Left lung (tissue), 10 donors: ENCODE results near the gene SKAP2. TPM values are rescaled to one million over a fixed set of nuclear protein-coding genes. Genes with fewer than 3 reads are reported as not detected.

Experiments
- ATAC-seq: fragments of 200-7000 bp; cut with Tn5 transposase; one replicate; pipeline ENCODE4 v1.9.1; 2020; ENCODE audit warnings: moderate library complexity
- DNase-seq, 4 donors: peaks; one replicate each; pipeline ENCODE4 v3.0.0-alpha.2; 2013 to 2020
- H3K27ac ChIP-seq, 2 donors: fragments of 200-600 bp; sonication (generic) in 1 of 2; one replicate each; pipeline versions ENCODE4 v1.5.0 to v1.8.0; 2020 to 2021
- H3K27me3 ChIP-seq, 2 donors: fragments of 200-600 bp; sonication (generic) in 1 of 2; one replicate each; pipeline versions ENCODE4 v1.5.0 to v1.8.0; 2020 to 2021
- H3K36me3 ChIP-seq, 2 donors: fragments of 200-600 bp; sonication (generic) in 1 of 2; one replicate each; pipeline versions ENCODE4 v1.5.0 to v1.8.0; 2020 to 2021
- H3K4me1 ChIP-seq, 2 donors: fragments of 200-600 bp; one replicate each; pipeline ENCODE4 v1.8.0; 2021
- H3K4me3 ChIP-seq, 2 donors: fragments of 200-600 bp; sonication (generic) in 1 of 2; one replicate each; pipeline versions ENCODE4 v1.5.0 to v1.8.0; 2020 to 2021; ENCODE audit warnings: mild to moderate bottlenecking in 1 of 2
- H3K9me3 ChIP-seq, 2 donors: fragments of 200-600 bp; sonication (generic) in 1 of 2; one replicate each; pipeline versions ENCODE4 v1.5.0 to v1.8.0; 2020 to 2021
- intact Hi-C, 2 donors: fragments of 100-400 bp; cut with DNase I; formaldehyde crosslinking; loops; one replicate each; pipeline versions ENCODE4 v1.11.2 to v1.14.2; 2022
- polyA plus RNA-seq, 6 donors: library from polyadenylated mRNA; unstranded; fragments of 120-200 nt; gene quantifications; one replicate each; pipeline ENCODE4 v1.2.1, GENCODE V29; 2013; ENCODE audit not compliant: insufficient read length in 6 of 6
- total RNA-seq, 2 donors: library from RNA; stranded (reverse); fragmentation: NEBNext Ultra II Directional; extraction: Animal tissue kit (Norgen Biotek cat#: 25700); gene quantifications; one replicate each; pipeline ENCODE4 v1.2.1, GENCODE V29; 2021
- TF ChIP-seq, protein P1 (sequence below), 2 donors: fragments of 200-600 bp; sonication (generic) in 1 of 2; IDR thresholded peaks; one replicate each; pipeline versions ENCODE4 v1.5.0 to v1.8.0; 2021; ENCODE audit warnings: antibody characterized with exemption in 2 of 2
- donor health status: DM: no; HTN: yes; CAD: no.
- donor health status: DM: no; HTN: no; CAD: no.

The SKAP2 gene
- total and polyA plus RNA-seq, 8 donors = 43.5 to 61.0 (median 47.2) TPM

GRCh38 chr7:26638140-26638539 is 226.2 kb downstream of the SKAP2 start:
- Histone ChIP-seq H3K27ac (no peak overlapping the region), H3K36me3 (no peaks in the 10 kb centered on the region), H3K4me3 (no peak overlapping the region), H3K9me3 (no peaks in the 10 kb centered on the region), H3K4me1 (no peaks in the 10 kb centered on the region), H3K27me3 (no peaks in the 10 kb centered on the region)
- no peak for DNase-seq
- TF ChIP-seq, protein P1, sequence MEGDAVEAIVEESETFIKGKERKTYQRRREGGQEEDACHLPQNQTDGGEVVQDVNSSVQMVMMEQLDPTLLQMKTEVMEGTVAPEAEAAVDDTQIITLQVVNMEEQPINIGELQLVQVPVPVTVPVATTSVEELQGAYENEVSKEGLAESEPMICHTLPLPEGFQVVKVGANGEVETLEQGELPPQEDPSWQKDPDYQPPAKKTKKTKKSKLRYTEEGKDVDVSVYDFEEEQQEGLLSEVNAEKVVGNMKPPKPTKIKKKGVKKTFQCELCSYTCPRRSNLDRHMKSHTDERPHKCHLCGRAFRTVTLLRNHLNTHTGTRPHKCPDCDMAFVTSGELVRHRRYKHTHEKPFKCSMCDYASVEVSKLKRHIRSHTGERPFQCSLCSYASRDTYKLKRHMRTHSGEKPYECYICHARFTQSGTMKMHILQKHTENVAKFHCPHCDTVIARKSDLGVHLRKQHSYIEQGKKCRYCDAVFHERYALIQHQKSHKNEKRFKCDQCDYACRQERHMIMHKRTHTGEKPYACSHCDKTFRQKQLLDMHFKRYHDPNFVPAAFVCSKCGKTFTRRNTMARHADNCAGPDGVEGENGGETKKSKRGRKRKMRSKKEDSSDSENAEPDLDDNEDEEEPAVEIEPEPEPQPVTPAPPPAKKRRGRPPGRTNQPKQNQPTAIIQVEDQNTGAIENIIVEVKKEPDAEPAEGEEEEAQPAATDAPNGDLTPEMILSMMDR (IDR thresholded peaks at IDR 0.05) = no peak
- no peak for ATAC-seq
- intact Hi-C loops = no loop called here

- no peaks in the 10 kb centered on the region for H3K4me1 ChIP-seq
- no peak overlapping the region for H3K27ac ChIP-seq
- H3K4me3 ChIP-seq = no peak overlapping the region
- H3K36me3 ChIP-seq = no peaks in the 10 kb centered on the region
- no peak for DNase-seq
- no peak for ATAC-seq
- TF ChIP-seq, protein P1 (IDR thresholded peaks at IDR 0.05) = no peak
- intact Hi-C loops = no loop called here
- no peaks in the 10 kb centered on the region for H3K9me3 ChIP-seq
- no peaks in the 10 kb centered on the region for H3K27me3 ChIP-seq
These were observed 226.8 kb downstream of the SKAP2 start for GRCh38 chr7:26637610-26638009.

GRCh38 chr7:26636808-26637207 is 227.6 kb downstream of the SKAP2 start:
- DNase-seq = no peak
- ATAC-seq = no peak
- no peak overlapping the region for H3K27ac ChIP-seq
- TF ChIP-seq, protein P1 (IDR thresholded peaks at IDR 0.05) = no peak
- no peaks in the 10 kb centered on the region for H3K9me3 ChIP-seq
- H3K4me3 ChIP-seq = no peak overlapping the region
- H3K36me3 ChIP-seq = no peaks in the 10 kb centered on the region
- H3K27me3 ChIP-seq = no peaks in the 10 kb centered on the region
- intact Hi-C loops = no loop called here
- no peaks in the 10 kb centered on the region for H3K4me1 ChIP-seq

- no peaks in the 10 kb centered on the region for H3K36me3 ChIP-seq
- intact Hi-C loops = no loop called here
- no peak overlapping the region for H3K27ac ChIP-seq
- TF ChIP-seq, protein P1 (IDR thresholded peaks at IDR 0.05) = no peak
- DNase-seq = no peak
- no peaks in the 10 kb centered on the region for H3K4me1 ChIP-seq
- H3K4me3 ChIP-seq = no peak overlapping the region
- H3K27me3 ChIP-seq = no peaks in the 10 kb centered on the region
- H3K9me3 ChIP-seq = no peaks in the 10 kb centered on the region
- no peak for ATAC-seq
These were observed 230.8 kb downstream of the SKAP2 start for GRCh38 chr7:26633557-26633956.

GRCh38 chr7:26631601-26632000 is 232.8 kb downstream of the SKAP2 start:
- TF ChIP-seq, protein P1 (IDR thresholded peaks at IDR 0.05) = no peak
- no peaks in the 10 kb centered on the region for H3K27me3 ChIP-seq
- ATAC-seq (no peak), DNase-seq (no peak)
- no peaks in the 10 kb centered on the region for H3K9me3 ChIP-seq
- no peaks in the 10 kb centered on the region for H3K4me1 ChIP-seq
- intact Hi-C loops = no loop called here
- no peak overlapping the region for H3K4me3 ChIP-seq
- H3K27ac ChIP-seq = no peak overlapping the region
- H3K36me3 ChIP-seq = no peaks in the 10 kb centered on the region
